Bronchial epithelial cell (primary cell): Measurements from ENCODE around the gene USP32. TPM values are rescaled to one million over a fixed set of nuclear protein-coding genes. Genes with fewer than 3 reads are reported as not detected.
A peak's percentile ranks its signal among the peaks of the same experiment; 100 is the strongest.

Experiments
- DNase-seq: peaks from one replicate; pipeline ENCODE4 v3.0.0-alpha.2; 2010; ENCODE audit warnings: low read depth
- FAIRE-seq: peaks from 2 replicates; lab custom pipeline; 2011; peaks lifted over from hg19 to GRCh38; lab: Jason Lieb, UNC
- H3K27me3 ChIP-seq: 2 replicates; pipeline ENCODE4 v1.5.1; 2011; ENCODE audit warnings: low read length; ENCODE audit not compliant: control insufficient read depth, insufficient read depth
- H3K36me3 ChIP-seq: 2 replicates; pipeline ENCODE4 v1.5.1; 2011; ENCODE audit warnings: low read length; ENCODE audit not compliant: control insufficient read depth, insufficient read depth
- H3K4me3 ChIP-seq: 2 replicates; pipeline ENCODE4 v1.5.1; 2011; ENCODE audit warnings: mild to moderate bottlenecking, low read depth, low read length, control low read depth
- total RNA-seq: library from RNA; depleted of rRNA; stranded (reverse); fragments of >200 nt; gene quantifications from 2 replicates; pipeline ENCODE4 v1.2.1, GENCODE V29; 2014
- TF ChIP-seq, protein P1 (sequence below): IDR thresholded peaks from 2 replicates; pipeline ENCODE4 v1.5.1; 2011; ENCODE audit warnings: mild to moderate bottlenecking, moderate library complexity, low read length, control low read depth, inconsistent platforms; ENCODE audit not compliant: insufficient read depth, severe bottlenecking

The USP32 gene
- total RNA-seq, 1 donor from 2014 or later: 35.8 TPM

DNA sequence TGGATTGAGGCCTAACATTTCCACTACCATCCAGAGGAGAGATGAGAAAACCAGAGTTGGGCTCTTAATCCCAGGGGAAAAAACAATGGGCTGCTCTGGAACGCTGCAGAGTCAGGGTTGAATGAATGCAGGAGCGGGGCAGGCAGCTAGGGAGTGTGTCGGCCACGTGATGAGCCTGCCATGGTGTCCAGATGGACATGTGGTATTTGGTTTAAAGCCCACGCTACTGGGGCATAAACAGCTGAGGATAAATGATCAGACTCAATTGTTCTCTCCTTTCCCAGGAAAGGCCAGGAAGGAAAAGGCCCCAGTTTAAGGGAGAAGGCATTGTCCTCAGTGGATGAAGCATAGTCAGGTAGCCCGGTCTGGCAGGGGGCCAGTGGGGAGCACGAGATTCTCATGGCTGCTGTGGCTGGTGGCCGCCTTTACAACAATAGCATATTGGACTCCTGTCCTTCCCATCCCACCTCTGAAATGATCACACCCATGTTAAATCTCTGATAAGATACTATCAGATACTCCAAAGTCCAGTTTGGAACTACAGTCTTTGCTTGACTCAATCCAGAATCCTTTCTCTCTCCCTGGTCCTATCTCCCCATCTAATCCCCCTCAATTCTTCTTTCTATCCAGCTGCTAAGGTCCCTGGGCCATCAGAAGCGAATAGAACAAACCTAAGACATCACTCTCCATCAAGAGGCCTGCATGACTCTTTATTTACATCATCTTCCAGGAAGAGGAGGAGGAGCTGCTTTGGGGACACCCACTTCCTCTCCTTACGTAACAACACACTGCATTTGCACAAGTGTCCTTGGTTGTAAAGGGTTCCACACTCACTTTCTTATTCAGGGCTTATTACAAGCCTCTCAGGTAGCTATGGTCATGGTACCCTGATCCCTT is 221.8 kb downstream of the USP32 start:
- DNase-seq (peak; percentile 58), FAIRE-seq (no peak)
- Histone ChIP-seq H3K27me3 (no peaks in the 10 kb centered on the region), H3K4me3 (no peak overlapping the region), H3K36me3 (no peaks in the 10 kb centered on the region)
- TF ChIP-seq, protein P1, sequence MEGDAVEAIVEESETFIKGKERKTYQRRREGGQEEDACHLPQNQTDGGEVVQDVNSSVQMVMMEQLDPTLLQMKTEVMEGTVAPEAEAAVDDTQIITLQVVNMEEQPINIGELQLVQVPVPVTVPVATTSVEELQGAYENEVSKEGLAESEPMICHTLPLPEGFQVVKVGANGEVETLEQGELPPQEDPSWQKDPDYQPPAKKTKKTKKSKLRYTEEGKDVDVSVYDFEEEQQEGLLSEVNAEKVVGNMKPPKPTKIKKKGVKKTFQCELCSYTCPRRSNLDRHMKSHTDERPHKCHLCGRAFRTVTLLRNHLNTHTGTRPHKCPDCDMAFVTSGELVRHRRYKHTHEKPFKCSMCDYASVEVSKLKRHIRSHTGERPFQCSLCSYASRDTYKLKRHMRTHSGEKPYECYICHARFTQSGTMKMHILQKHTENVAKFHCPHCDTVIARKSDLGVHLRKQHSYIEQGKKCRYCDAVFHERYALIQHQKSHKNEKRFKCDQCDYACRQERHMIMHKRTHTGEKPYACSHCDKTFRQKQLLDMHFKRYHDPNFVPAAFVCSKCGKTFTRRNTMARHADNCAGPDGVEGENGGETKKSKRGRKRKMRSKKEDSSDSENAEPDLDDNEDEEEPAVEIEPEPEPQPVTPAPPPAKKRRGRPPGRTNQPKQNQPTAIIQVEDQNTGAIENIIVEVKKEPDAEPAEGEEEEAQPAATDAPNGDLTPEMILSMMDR: no peak

GRCh38 chr17:60168654-60169053 is 223.3 kb downstream of the USP32 start:
- TF ChIP-seq, protein P1: no peak
- FAIRE-seq (no peak), DNase-seq (peak; percentile 25)
- H3K27me3 ChIP-seq: no peaks in the 10 kb centered on the region
- no peaks in the 10 kb centered on the region for H3K36me3 ChIP-seq
- no peak overlapping the region for H3K4me3 ChIP-seq

GRCh38 chr17:60167065-60167741 is 224.7 kb downstream of the USP32 start:
- H3K27me3 ChIP-seq: no peaks in the 10 kb centered on the region
- peak; percentile 12 for DNase-seq
- no peaks in the 10 kb centered on the region for H3K36me3 ChIP-seq
- TF ChIP-seq, protein P1: no peak
- H3K4me3 ChIP-seq: no peak overlapping the region
- peak; percentile 98 for FAIRE-seq

DNA sequence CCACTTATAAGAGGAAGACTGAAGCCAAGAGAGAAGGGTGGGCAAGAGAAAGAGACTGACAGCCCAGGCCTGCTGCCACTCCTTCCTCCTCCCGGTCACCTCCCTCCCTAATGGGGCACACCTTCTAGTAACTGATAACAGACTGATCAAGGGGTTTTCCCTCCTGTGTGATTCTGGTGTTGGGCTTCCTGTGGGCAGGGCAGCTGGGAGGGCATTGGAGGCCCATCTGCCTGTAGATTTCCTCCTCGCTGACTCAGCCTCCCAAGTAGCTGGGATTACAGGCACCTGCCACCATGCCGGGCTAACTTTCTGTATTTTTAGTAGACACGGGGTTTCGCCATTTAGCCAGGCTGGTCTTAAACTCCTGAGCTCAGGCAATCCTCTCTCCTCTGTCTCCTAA is 226.0 kb downstream of the USP32 start:
- H3K27me3 ChIP-seq: no peaks in the 10 kb centered on the region
- TF ChIP-seq, protein P1: no peak
- H3K4me3 ChIP-seq: no peak overlapping the region
- DNase-seq: peak; percentile 18
- no peaks in the 10 kb centered on the region for H3K36me3 ChIP-seq
- FAIRE-seq: no peak

- H3K4me3 ChIP-seq: no peak overlapping the region
- TF ChIP-seq, protein P1: no peak
- no peaks in the 10 kb centered on the region for H3K36me3 ChIP-seq
- H3K27me3 ChIP-seq: no peaks in the 10 kb centered on the region
- DNase-seq (no peak), FAIRE-seq (no peak)
Measured at GRCh38 chr17:60165223-60165622, 226.7 kb downstream of the USP32 start.
